ENCODE measurements around the gene SLC25A30. TPM values are rescaled to one million over a fixed set of nuclear protein-coding genes. Genes with fewer than 3 reads are reported as not detected.
"Not testable (repeated sequence)": the region's sequence is repeated elsewhere in the genome, so short reads cannot be mapped to it uniquely, and the experiment has no call there.

Gene SLC25A30
- total RNA-seq, 2 donors from 2014 or later = 32.6 to 38.4 TPM

GRCh38 chr13:45391926-45392325 lies 26.2 kb downstream of the SLC25A30 start:
- Histone ChIP-seq H3K9me3 (no peaks in the 10 kb centered on the region), H3K27me3 (no peaks in the 10 kb centered on the region), H3K36me3 (peaks cover 24% of the 10 kb centered on the region), H3K4me3 (no peak overlapping the region), H3K4me1 (peaks cover 0 to 13% of the 10 kb centered on the region in 2 donors), H3K27ac (no peak overlapping the region)
- no peak for DNase-seq (ENCODE audit: low spot score)
- no peak for TF ChIP-seq CTCF (IDR thresholded peaks at IDR 0.05)

GRCh38 chr13:45391128-45391527 lies 27.0 kb downstream of the SLC25A30 start:
- H3K36me3 ChIP-seq = peaks cover 24% of the 10 kb centered on the region

GRCh38 chr13:45390348-45390747 lies 27.8 kb downstream of the SLC25A30 start:
- H3K27ac ChIP-seq; H3K4me1 ChIP-seq; H3K27me3 ChIP-seq; H3K4me3 ChIP-seq; H3K9me3 ChIP-seq; DNase-seq (ENCODE audit: low spot score): not testable (repeated sequence)
- H3K36me3 ChIP-seq = peaks cover 16% of the 10 kb centered on the region

More at GRCh38 chr13:45391128-45391527, 27.0 kb downstream of the SLC25A30 start:
- not testable (repeated sequence) for H3K27ac ChIP-seq; H3K9me3 ChIP-seq; DNase-seq (ENCODE audit: low spot score); H3K4me1 ChIP-seq; H3K27me3 ChIP-seq; H3K4me3 ChIP-seq

- Histone ChIP-seq H3K4me1 (no peaks in the 10 kb centered on the region), H3K27me3 (no peaks in the 10 kb centered on the region), H3K9me3 (no peaks in the 10 kb centered on the region), H3K36me3 (peaks cover 12% of the 10 kb centered on the region), H3K4me3 (no peak overlapping the region), H3K27ac (no peak overlapping the region)
- TF ChIP-seq CTCF (IDR thresholded peaks at IDR 0.05) = no peak
- DNase-seq (ENCODE audit: low spot score) = no peak
These were observed 29.5 kb downstream of the SLC25A30 start for GRCh38 chr13:45388664-45389063.

GRCh38 chr13:45386892-45387575 lies 31.1 kb downstream of the SLC25A30 start:
- H3K4me1 ChIP-seq; H3K27ac ChIP-seq; H3K27me3 ChIP-seq; H3K4me3 ChIP-seq; H3K9me3 ChIP-seq; DNase-seq (ENCODE audit: low spot score): not testable (repeated sequence)
- peaks cover 12% of the 10 kb centered on the region for H3K36me3 ChIP-seq

GRCh38 chr13:45385907-45386553 lies 32.1 kb downstream of the SLC25A30 start:
- Histone ChIP-seq H3K4me3 (no peak overlapping the region), H3K27me3 (no peaks in the 10 kb centered on the region), H3K9me3 (no peaks in the 10 kb centered on the region), H3K27ac (peak overlapping the region; percentile 45 to 53), H3K36me3 (peaks cover 9% of the 10 kb centered on the region), H3K4me1 (no peaks in the 10 kb centered on the region)
- DNase-seq (ENCODE audit: low spot score) = no peak
- TF ChIP-seq CTCF (IDR thresholded peaks at IDR 0.05) = no peak

GRCh38 chr13:45385320-45385719 lies 32.9 kb downstream of the SLC25A30 start:
- no peak for TF ChIP-seq CTCF (IDR thresholded peaks at IDR 0.05)
- Histone ChIP-seq H3K36me3 (peaks cover 7% of the 10 kb centered on the region), H3K27ac (peak overlapping the region; percentile 45 to 53), H3K9me3 (no peaks in the 10 kb centered on the region), H3K27me3 (no peaks in the 10 kb centered on the region), H3K4me1 (no peaks in the 10 kb centered on the region), H3K4me3 (no peak overlapping the region)
- no peak for DNase-seq (ENCODE audit: low spot score)
